Osteocyte (in vitro differentiated cells): Measurements from ENCODE around the gene CYP24A1. TPM values are rescaled to one million over a fixed set of nuclear protein-coding genes. Genes with fewer than 3 reads are reported as not detected.

ENCODE experiments used
- DNase-seq: peaks from one replicate; pipeline ENCODE4 v3.0.0; 2021; ENCODE audit warnings: mixed read lengths; ENCODE audit not compliant: unreplicated experiment; ENCODE audit errors: extremely low spot score
- H3K27ac Mint-ChIP-seq: one replicate; pipeline ENCODE4 v1.8.0; 2021; ENCODE audit warnings: mild to moderate bottlenecking, mixed read lengths; ENCODE audit not compliant: unreplicated experiment
- H3K27me3 Mint-ChIP-seq: one replicate; pipeline ENCODE4 v1.8.0; 2021; ENCODE audit warnings: mixed read lengths; ENCODE audit not compliant: unreplicated experiment
- H3K36me3 Mint-ChIP-seq: one replicate; pipeline ENCODE4 v1.8.0; 2021; ENCODE audit warnings: mixed read lengths; ENCODE audit not compliant: unreplicated experiment
- H3K4me1 Mint-ChIP-seq: one replicate; pipeline ENCODE4 v1.8.0; 2021; ENCODE audit warnings: mixed read lengths; ENCODE audit not compliant: unreplicated experiment
- H3K4me3 Mint-ChIP-seq: one replicate; pipeline ENCODE4 v1.8.0; 2021; ENCODE audit warnings: mild to moderate bottlenecking, moderate library complexity, mixed read lengths; ENCODE audit not compliant: unreplicated experiment
- H3K9me3 Mint-ChIP-seq: one replicate; pipeline ENCODE4 v1.8.0; 2021; ENCODE audit warnings: mixed read lengths; ENCODE audit not compliant: unreplicated experiment
- total RNA-seq: library from RNA; stranded (reverse); gene quantifications from 2 replicates; pipeline ENCODE4 v1.2.1, GENCODE V29; 2021
- TF ChIP-seq, protein P1 (sequence below): fragments of 200-600 bp; sonication (generic); IDR thresholded peaks from 2 replicates; pipeline ENCODE4 v1.5.0; 2021; ENCODE audit warnings: antibody characterized with exemption, mild to moderate bottlenecking, moderate library complexity

CYP24A1 gene
- total RNA-seq, 1 donor from 2014 or later, result not detected

DNA sequence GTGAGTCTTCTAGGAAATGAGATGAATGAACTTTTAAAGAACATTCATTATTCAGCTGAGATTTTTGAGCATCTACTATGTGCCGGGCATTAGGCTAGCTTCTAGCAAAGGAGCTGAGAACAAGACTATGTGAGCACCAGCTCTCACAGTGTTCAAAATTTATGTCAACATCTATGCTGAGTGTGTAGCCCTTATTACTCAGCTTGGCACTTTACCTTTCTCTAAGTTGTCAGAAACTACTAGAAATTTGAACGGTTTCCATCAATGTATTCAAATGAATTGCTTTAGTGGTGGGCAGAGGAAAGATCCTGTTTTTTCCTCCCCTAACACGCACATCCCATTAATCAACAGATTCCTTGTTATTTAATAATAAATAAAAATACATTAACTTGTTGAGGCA lies 33.3 kb downstream of the CYP24A1 start:
- no peaks in the 10 kb centered on the region for H3K4me1 Mint-ChIP-seq
- no peaks in the 10 kb centered on the region for H3K36me3 Mint-ChIP-seq
- TF ChIP-seq, protein P1, sequence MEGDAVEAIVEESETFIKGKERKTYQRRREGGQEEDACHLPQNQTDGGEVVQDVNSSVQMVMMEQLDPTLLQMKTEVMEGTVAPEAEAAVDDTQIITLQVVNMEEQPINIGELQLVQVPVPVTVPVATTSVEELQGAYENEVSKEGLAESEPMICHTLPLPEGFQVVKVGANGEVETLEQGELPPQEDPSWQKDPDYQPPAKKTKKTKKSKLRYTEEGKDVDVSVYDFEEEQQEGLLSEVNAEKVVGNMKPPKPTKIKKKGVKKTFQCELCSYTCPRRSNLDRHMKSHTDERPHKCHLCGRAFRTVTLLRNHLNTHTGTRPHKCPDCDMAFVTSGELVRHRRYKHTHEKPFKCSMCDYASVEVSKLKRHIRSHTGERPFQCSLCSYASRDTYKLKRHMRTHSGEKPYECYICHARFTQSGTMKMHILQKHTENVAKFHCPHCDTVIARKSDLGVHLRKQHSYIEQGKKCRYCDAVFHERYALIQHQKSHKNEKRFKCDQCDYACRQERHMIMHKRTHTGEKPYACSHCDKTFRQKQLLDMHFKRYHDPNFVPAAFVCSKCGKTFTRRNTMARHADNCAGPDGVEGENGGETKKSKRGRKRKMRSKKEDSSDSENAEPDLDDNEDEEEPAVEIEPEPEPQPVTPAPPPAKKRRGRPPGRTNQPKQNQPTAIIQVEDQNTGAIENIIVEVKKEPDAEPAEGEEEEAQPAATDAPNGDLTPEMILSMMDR, result no peak
- DNase-seq, result no peak
- no peaks in the 10 kb centered on the region for H3K9me3 Mint-ChIP-seq
- no peak overlapping the region for H3K27ac Mint-ChIP-seq
- H3K4me3 Mint-ChIP-seq, result no peak overlapping the region
- H3K27me3 Mint-ChIP-seq, result no peaks in the 10 kb centered on the region

DNA sequence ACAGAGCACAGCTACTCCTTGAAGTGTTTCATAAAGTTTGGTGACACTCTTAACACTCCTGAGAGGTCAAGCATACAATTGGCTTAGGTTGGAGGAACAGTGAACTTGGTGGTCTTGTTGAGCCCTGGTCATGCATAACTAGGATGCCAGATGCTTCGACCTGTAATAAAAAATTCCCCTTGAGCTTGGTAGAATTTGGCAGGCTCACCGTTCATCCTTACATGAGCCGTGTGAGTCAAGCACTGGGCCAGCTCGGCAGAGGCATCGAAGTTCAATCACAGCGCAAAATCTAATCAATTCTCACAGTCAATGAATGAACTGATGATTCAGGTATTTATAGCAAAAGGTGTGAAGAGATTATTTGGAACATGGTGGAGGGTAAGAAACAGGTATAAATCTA lies 33.7 kb downstream of the CYP24A1 start:
- TF ChIP-seq, protein P1, result no peak
- Mint-ChIP-seq H3K9me3 (no peaks in the 10 kb centered on the region), H3K4me1 (no peaks in the 10 kb centered on the region), H3K27me3 (no peaks in the 10 kb centered on the region), H3K27ac (no peak overlapping the region), H3K4me3 (no peak overlapping the region), H3K36me3 (no peaks in the 10 kb centered on the region)
- DNase-seq, result no peak

- H3K4me1 Mint-ChIP-seq, result no peaks in the 10 kb centered on the region
- H3K27me3 Mint-ChIP-seq, result no peaks in the 10 kb centered on the region
- no peak overlapping the region for H3K27ac Mint-ChIP-seq
- TF ChIP-seq, protein P1, result no peak
- no peaks in the 10 kb centered on the region for H3K9me3 Mint-ChIP-seq
- no peak for DNase-seq
- no peak overlapping the region for H3K4me3 Mint-ChIP-seq
- H3K36me3 Mint-ChIP-seq, result no peaks in the 10 kb centered on the region
Observed at GRCh38 chr20:54139188-54139587, 34.6 kb downstream of the CYP24A1 start.

DNA sequence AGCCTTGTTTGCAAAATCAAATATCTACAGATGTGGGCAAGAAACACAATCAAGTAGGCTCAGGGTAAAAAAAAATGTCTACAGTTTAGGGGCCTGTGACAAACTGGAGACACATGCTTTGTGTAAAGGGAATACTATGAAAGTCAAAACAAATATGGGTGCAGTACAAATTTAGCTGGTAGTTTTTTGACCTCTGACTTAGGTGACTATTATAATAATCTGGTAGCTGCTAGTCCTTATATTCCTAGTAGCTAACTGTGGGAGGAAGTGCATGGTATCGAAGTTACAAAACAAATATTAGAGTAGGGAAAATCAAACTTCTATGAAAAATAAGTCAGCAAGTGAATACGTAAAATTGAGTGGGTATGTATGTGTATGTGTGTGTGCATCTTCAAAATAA lies 35.4 kb downstream of the CYP24A1 start:
- no peak overlapping the region for H3K4me3 Mint-ChIP-seq
- no peak for DNase-seq
- TF ChIP-seq, protein P1, result no peak
- no peak overlapping the region for H3K27ac Mint-ChIP-seq
- H3K9me3 Mint-ChIP-seq, result no peaks in the 10 kb centered on the region
- H3K27me3 Mint-ChIP-seq, result no peaks in the 10 kb centered on the region
- no peaks in the 10 kb centered on the region for H3K36me3 Mint-ChIP-seq
- no peaks in the 10 kb centered on the region for H3K4me1 Mint-ChIP-seq

DNA sequence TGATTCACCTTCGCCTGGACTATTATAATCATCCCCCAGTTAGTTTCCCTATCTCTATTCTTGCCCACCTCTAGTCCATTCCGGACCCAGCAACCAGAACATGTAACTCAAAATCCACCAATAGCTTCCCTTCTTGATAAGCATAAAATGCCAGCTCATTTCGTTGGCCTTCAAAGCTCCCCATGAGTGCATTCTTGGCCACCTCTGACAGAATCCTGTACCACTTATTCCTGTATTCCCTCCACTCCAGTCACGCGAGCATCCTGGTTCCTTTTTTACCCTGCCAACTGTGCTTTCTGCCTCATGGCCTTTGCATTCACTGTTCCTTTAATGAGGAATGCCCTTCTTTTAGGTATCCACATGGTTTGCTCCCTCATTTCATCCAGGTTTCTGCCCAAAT lies 36.7 kb downstream of the CYP24A1 start:
- peaks cover 10% of the 10 kb centered on the region for H3K4me1 Mint-ChIP-seq
- no peaks in the 10 kb centered on the region for H3K36me3 Mint-ChIP-seq
- H3K9me3 Mint-ChIP-seq, result no peaks in the 10 kb centered on the region
- no peak for DNase-seq
- no peak overlapping the region for H3K27ac Mint-ChIP-seq
- TF ChIP-seq, protein P1, result no peak
- no peaks in the 10 kb centered on the region for H3K27me3 Mint-ChIP-seq
- H3K4me3 Mint-ChIP-seq, result no peak overlapping the region
